IPS-15b (cell line): ENCODE measurements around the gene GGCX.

Source experiments
- H3K27me3 ChIP-seq: one replicate; pipeline ENCODE4 v1.6.1; 2013; ENCODE audit warnings: low read length; ENCODE audit not compliant: control insufficient read depth, insufficient read depth
- H3K36me3 ChIP-seq: one replicate; pipeline ENCODE4 v1.6.1; 2013; ENCODE audit warnings: low read length; ENCODE audit not compliant: control insufficient read depth, insufficient read depth
- H3K4me1 ChIP-seq: one replicate; pipeline ENCODE4 v1.6.1; 2013; ENCODE audit warnings: mild to moderate bottlenecking, low read length; ENCODE audit not compliant: control insufficient read depth, insufficient read depth
- H3K4me3 ChIP-seq: one replicate; pipeline ENCODE4 v1.5.1; 2013; ENCODE audit warnings: low read depth, low read length
- H3K9ac ChIP-seq: one replicate; pipeline ENCODE4 v1.6.1; 2013; ENCODE audit warnings: low read depth, mild to moderate bottlenecking, low read length
- H3K9me3 ChIP-seq: one replicate; pipeline ENCODE4 v1.6.1; 2013; ENCODE audit warnings: mild to moderate bottlenecking, low read length; ENCODE audit not compliant: control insufficient read depth, insufficient read depth

GGCX gene

GRCh38 chr2:85590950-85591349, 29.7 kb upstream of the GGCX start:
- H3K4me3 ChIP-seq: no peak overlapping the region
- peaks cover 8% of the 10 kb centered on the region for H3K27me3 ChIP-seq
- H3K36me3 ChIP-seq: no peaks in the 10 kb centered on the region
- H3K4me1 ChIP-seq: no peaks in the 10 kb centered on the region
- no peak overlapping the region for H3K9ac ChIP-seq
- no peaks in the 10 kb centered on the region for H3K9me3 ChIP-seq

GRCh38 chr2:85589982-85590791, 28.9 kb upstream of the GGCX start:
- Histone ChIP-seq H3K27me3 (peaks cover 15% of the 10 kb centered on the region), H3K36me3 (no peaks in the 10 kb centered on the region), H3K4me3 (no peak overlapping the region), H3K9ac (no peak overlapping the region), H3K9me3 (no peaks in the 10 kb centered on the region), H3K4me1 (no peaks in the 10 kb centered on the region)

GRCh38 chr2:85589181-85589580, 27.9 kb upstream of the GGCX start:
- H3K36me3 ChIP-seq: no peaks in the 10 kb centered on the region
- no peaks in the 10 kb centered on the region for H3K9me3 ChIP-seq
- H3K9ac ChIP-seq: no peak overlapping the region
- peaks cover 24% of the 10 kb centered on the region for H3K27me3 ChIP-seq
- H3K4me3 ChIP-seq: no peak overlapping the region
- H3K4me1 ChIP-seq: peaks cover 2% of the 10 kb centered on the region

- Histone ChIP-seq H3K36me3 (no peaks in the 10 kb centered on the region), H3K4me1 (peaks cover 2% of the 10 kb centered on the region), H3K27me3 (peaks cover 30% of the 10 kb centered on the region), H3K9ac (no peak overlapping the region), H3K9me3 (no peaks in the 10 kb centered on the region), H3K4me3 (no peak overlapping the region)
These were observed 27.4 kb upstream of the GGCX start for GRCh38 chr2:85588645-85589044.

- Histone ChIP-seq H3K9ac (no peak overlapping the region), H3K36me3 (no peaks in the 10 kb centered on the region), H3K9me3 (no peaks in the 10 kb centered on the region), H3K4me3 (no peak overlapping the region), H3K27me3 (peaks cover 34% of the 10 kb centered on the region), H3K4me1 (peaks cover 2% of the 10 kb centered on the region)
These were observed 26.9 kb upstream of the GGCX start for GRCh38 chr2:85588236-85588635.

GRCh38 chr2:85585781-85586105, 24.4 kb upstream of the GGCX start:
- H3K4me1 ChIP-seq: peaks cover 2% of the 10 kb centered on the region
- H3K4me3 ChIP-seq: no peak overlapping the region
- H3K27me3 ChIP-seq: peaks cover 41% of the 10 kb centered on the region
- H3K9ac ChIP-seq: no peak overlapping the region
- no peaks in the 10 kb centered on the region for H3K9me3 ChIP-seq
- H3K36me3 ChIP-seq: no peaks in the 10 kb centered on the region

GRCh38 chr2:85584857-85585780, 23.8 kb upstream of the GGCX start:
- Histone ChIP-seq H3K4me3 (peak overlapping the region; percentile 51), H3K9ac (peak overlapping the region; percentile 60)

GRCh38 chr2:85584354-85584856, 23.1 kb upstream of the GGCX start, which contains the start of gene VAMP5:
TSS of gene VAMP5 (plus strand) at chr2:85584431. CDS start at chr2:85584491, 60 bp downstream.
- Histone ChIP-seq H3K4me1 (peaks cover 2% of the 10 kb centered on the region), H3K36me3 (no peaks in the 10 kb centered on the region), H3K4me3 (peak within 1 kb of the TSS; percentile 51), H3K9ac (peak within 1 kb of the TSS; percentile 60), H3K9me3 (no peaks in the 10 kb centered on the region), H3K27me3 (peaks cover 35% of the 10 kb centered on the region)

More at GRCh38 chr2:85584857-85585780, 23.8 kb upstream of the GGCX start:
- Histone ChIP-seq H3K36me3 (no peaks in the 10 kb centered on the region), H3K4me1 (peaks cover 2% of the 10 kb centered on the region), H3K27me3 (peaks cover 37% of the 10 kb centered on the region), H3K9me3 (no peaks in the 10 kb centered on the region)

GRCh38 chr2:85583667-85584353, 22.5 kb upstream of the GGCX start:
- Histone ChIP-seq H3K27me3 (peaks cover 35% of the 10 kb centered on the region), H3K4me3 (peak overlapping the region; percentile 51), H3K4me1 (peaks cover 6% of the 10 kb centered on the region), H3K36me3 (no peaks in the 10 kb centered on the region), H3K9ac (no peak overlapping the region), H3K9me3 (no peaks in the 10 kb centered on the region)

GRCh38 chr2:85582492-85582891, 21.2 kb upstream of the GGCX start:
- H3K4me1 ChIP-seq: peaks cover 10% of the 10 kb centered on the region
- no peaks in the 10 kb centered on the region for H3K36me3 ChIP-seq
- no peaks in the 10 kb centered on the region for H3K9me3 ChIP-seq
- H3K27me3 ChIP-seq: peaks cover 35% of the 10 kb centered on the region
- H3K4me3 ChIP-seq: no peak overlapping the region
- no peak overlapping the region for H3K9ac ChIP-seq

GRCh38 chr2:85580206-85580605, 18.9 kb upstream of the GGCX start:
- Histone ChIP-seq H3K4me3 (no peak overlapping the region), H3K27me3 (peaks cover 28% of the 10 kb centered on the region), H3K36me3 (no peaks in the 10 kb centered on the region), H3K4me1 (peaks cover 13% of the 10 kb centered on the region), H3K9ac (no peak overlapping the region), H3K9me3 (no peaks in the 10 kb centered on the region)
